ENCODE data around the gene SLC39A1. TPM values are rescaled to one million over a fixed set of nuclear protein-coding genes. Genes with fewer than 3 reads are reported as not detected.
A peak's percentile ranks its signal among the peaks of the same experiment; 100 is the strongest.

Gene SLC39A1
- total RNA-seq, 4 donors from 2014 or later = 88.6 to 105 (median 98.8) TPM

- H3K4me3 ChIP-seq (ENCODE audit: low read depth, poor library complexity, severe bottlenecking) = no peak overlapping the region
- DNase-seq (ENCODE audit: low spot score in 2 of 2) = no peak
- WGBS, 2 donors = 65 to 70% methylated on average over 9 of the region's 9 CpGs
- intact Hi-C loops (cut with DNase I; ENCODE audit: low total_unique reads) = loop anchor here (5.0 kb wide), 1 partner anchor 181 kb away; no protein-coding TSS in a partner anchor
- TF ChIP-seq CTCF (IDR thresholded peaks at IDR 0.05) = no peak
- no peak for TF ChIP-seq POLR2A (IDR thresholded peaks at IDR 0.05)
Observed at GRCh38 chr1:153978274-153978909, 15.1 kb upstream of the SLC39A1 start.

- DNase-seq (ENCODE audit: low spot score in 2 of 2) = peak; percentile 88 to 98
- WGBS, 2 donors = 0 to 1% methylated on average over 38 to 47 of the region's 75 CpGs
Observed at GRCh38 chr1:153977250-153978240, 14.2 kb upstream of the SLC39A1 start, which contains the start of gene JTB. Gene JTB, minus strand, starts transcription at chr1:153977674. Its CDS starts 422 bp downstream, at chr1:153977252.

GRCh38 chr1:153976819-153977249 is 13.5 kb upstream of the SLC39A1 start:
- DNase-seq (ENCODE audit: low spot score in 2 of 2) = no peak
- TF ChIP-seq CTCF (IDR thresholded peaks at IDR 0.05) (no peak), POLR2A (IDR thresholded peaks at IDR 0.05) (no peak)
- peak overlapping the region; percentile 87 for H3K4me3 ChIP-seq (ENCODE audit: low read depth, poor library complexity, severe bottlenecking)
- intact Hi-C loops (cut with DNase I; ENCODE audit: low total_unique reads) = loop anchor here (5.0 kb wide), 1 partner anchor 180 kb away; no protein-coding TSS in a partner anchor
- 0 to 1% methylated on average over 16 of the region's 16 CpGs for WGBS, 2 donors

More at GRCh38 chr1:153977250-153978240, 14.2 kb upstream of the SLC39A1 start, which contains the start of gene JTB:
- peak within 1 kb of the TSS; percentile 87 for H3K4me3 ChIP-seq (ENCODE audit: low read depth, poor library complexity, severe bottlenecking)
- TF ChIP-seq CTCF (IDR thresholded peaks at IDR 0.05) = no peak
- TF ChIP-seq POLR2A (IDR thresholded peaks at IDR 0.05) = peak in 1 of 2 donors; percentile 82
- intact Hi-C loops (cut with DNase I; ENCODE audit: low total_unique reads) = loop anchor here (5.0 kb wide), 1 partner anchor 180 kb away; no protein-coding TSS in a partner anchor

GRCh38 chr1:153973525-153973924 is 10.2 kb upstream of the SLC39A1 start:
- WGBS, 2 donors = 75 to 82% methylated on average over 7 of the region's 7 CpGs
- no peak for DNase-seq (ENCODE audit: low spot score in 2 of 2)
- TF ChIP-seq POLR2A (IDR thresholded peaks at IDR 0.05) (no peak), CTCF (IDR thresholded peaks at IDR 0.05) (no peak)
- no peak overlapping the region for H3K4me3 ChIP-seq (ENCODE audit: low read depth, poor library complexity, severe bottlenecking)
- intact Hi-C loops (cut with DNase I; ENCODE audit: low total_unique reads) = no loop called here

- H3K4me3 ChIP-seq (ENCODE audit: low read depth, poor library complexity, severe bottlenecking) = no peak overlapping the region
- no peak for DNase-seq (ENCODE audit: low spot score in 2 of 2)
- 90 to 91% methylated on average over 3 of the region's 3 CpGs for WGBS, 2 donors
- intact Hi-C loops (cut with DNase I; ENCODE audit: low total_unique reads) = no loop called here
- no peak for TF ChIP-seq CTCF (IDR thresholded peaks at IDR 0.05)
Observed at GRCh38 chr1:153973071-153973470, 9.7 kb upstream of the SLC39A1 start.

Measured in lower leg skin (tissue), 4 donors.